Fibroblast of gingiva (primary cell): Measurements from ENCODE around the gene ZC3H18.

ENCODE experiments used
- DNase-seq: peaks from one replicate; pipeline ENCODE4 v3.0.0-alpha.2; 2011; ENCODE audit warnings: low read depth

Gene ZC3H18

GRCh38 chr16:88549671-88550245 lies 20.4 kb upstream of the ZC3H18 start:
- DNase-seq, result no peak

DNA sequence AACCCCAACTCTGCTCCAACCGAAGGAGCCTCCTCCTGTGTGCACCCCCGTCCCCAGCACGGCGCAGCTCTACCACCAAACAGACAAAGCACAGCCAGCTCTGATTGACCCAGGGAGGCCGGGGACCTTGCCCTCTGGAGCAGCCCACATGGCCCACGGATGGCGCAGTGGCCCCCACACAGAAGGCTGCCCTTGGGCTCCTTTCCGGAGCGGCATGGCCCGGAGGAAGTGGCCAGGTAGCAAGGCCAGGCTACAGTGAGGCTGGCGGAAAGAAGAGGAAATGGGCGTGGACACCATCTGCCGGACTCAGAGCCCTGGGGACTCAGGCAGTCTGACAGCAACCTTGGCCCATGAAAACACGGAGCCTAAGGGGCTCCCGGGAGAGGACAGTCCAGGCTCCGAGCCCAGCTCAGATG lies 19.9 kb upstream of the ZC3H18 start:
- no peak for DNase-seq

DNA sequence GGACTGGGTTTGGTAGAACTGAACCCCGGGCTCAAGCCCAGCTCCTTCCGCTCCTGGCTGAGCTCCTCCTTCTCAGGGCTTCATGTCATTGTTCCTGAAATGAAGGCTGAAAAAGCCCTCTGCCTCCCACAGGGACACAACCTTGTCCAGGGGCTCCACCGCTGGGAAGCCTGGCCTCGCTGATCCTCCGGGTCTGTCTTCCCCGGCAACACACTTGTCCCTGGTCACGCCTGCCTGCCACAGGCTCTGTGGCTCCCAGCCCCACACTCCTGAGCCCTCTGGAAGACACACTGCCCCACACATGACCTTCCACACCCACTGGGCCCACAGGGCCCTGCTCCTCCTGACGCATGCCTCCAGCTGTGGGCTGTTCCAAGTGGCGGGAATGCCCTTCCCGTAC lies 18.0 kb upstream of the ZC3H18 start:
- no peak for DNase-seq

- DNase-seq, result no peak
Observed at GRCh38 chr16:88552815-88553214, 17.4 kb upstream of the ZC3H18 start.

DNA sequence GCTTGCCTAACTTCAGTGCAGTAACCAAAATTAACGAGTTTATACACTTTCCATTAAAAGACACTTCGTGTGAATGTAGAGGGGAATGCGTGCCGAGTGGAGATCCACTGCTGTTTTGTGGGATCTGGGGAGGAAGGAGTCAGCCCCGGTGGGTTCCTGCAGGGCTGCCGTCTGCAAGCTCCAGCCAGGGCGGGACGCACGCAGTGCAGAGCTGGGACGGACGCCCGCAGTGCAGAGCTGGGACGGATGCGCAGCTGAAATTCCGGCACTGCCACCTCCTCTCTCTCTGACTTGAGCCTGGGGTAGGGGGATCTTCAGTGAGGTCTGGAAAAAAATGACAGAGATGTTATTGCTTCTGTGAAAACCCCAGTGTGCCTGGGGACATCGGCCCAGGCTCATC lies 16.5 kb upstream of the ZC3H18 start:
- no peak for DNase-seq

- DNase-seq, result no peak
Observed at GRCh38 chr16:88554711-88555264, 15.4 kb upstream of the ZC3H18 start.

GRCh38 chr16:88556294-88556988 lies 13.8 kb upstream of the ZC3H18 start:
- DNase-seq, result no peak

DNA sequence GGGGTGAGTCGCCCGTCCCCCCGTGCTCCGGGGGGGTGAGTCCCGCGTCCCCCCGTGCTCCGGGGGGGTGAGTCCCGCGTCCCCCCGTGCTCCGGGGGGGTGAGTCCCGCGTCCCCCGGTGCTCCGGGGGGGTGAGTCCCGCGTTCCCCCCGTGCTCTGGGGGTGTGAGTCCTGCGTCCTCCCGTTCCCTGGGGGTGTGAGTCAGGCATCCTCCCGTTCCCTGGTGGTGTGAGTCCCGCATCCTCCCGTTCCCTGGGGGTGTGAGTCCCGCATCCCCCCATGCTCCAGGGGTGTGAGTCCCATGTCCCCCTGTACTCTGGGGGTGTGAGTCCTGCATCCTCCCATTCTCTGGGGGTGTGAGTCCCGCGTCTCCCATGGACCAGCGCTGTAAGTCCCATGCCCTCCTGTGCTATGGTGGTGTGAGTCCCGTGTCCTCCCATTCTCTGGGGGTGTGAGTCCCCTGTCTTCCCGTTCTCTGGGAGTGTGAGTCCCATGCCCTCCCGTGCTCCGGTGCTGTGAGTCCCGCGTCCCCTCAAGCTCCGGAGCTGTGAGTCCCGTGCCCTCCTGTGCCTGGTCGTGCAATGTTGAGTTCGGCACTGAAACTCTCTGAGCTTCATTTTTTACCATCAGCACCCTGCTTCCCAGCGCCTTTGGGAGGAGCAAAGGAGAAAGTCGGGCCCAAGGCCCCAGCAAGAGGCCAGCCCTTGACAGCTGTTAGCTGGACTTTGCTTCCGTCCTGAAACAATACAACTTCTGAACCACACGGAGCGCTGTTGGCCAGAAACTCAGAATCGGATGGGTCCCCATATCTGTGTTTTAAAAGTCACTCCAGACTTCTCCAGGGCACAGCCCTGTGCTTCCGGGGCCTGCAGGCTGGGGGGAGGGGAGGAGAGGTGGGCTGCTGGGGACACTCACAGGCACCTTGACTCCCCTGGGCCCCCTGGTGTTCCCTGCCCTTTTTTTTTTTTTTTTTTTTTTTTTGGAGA lies 11.5 kb upstream of the ZC3H18 start:
- DNase-seq, result peak; percentile 32

DNA sequence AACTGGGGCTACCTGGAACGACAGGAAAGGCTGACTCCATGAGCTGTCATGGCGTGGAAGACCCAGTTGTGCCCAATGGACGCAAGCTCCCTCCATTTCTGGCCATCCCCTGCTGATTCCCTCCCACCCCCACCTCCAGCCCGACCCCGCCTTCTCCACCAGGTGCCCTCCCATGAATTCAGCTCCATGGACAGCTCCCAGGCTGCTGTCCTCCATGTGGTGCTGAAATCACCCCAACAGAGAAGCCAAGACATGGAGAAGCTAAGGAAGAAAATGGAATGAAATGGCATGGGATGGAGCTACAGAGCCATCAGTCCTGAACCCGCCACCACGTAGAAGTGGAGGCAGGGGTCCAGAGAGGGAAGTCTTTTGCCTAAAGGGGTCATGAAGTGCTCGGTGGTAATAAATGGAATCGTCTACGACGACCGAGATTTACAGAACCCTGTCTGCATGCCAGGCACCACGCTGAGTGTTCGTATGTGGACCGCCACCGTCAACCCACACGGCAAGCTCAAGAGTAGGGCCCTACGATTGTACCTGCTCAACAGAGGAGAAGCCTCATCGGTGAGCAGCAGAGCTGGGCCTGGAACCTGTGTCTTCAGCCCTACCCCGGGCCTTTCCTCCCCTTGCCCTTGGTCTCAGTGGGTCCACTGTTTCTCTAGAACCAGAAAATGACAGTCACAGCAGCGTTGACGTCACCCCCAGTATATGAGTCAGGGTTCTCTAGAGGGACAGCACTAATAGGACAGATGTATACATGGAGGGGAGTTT lies 9.3 kb upstream of the ZC3H18 start:
- DNase-seq, result no peak

GRCh38 chr16:88561485-88562359 lies 8.5 kb upstream of the ZC3H18 start:
- peak; percentile 43 for DNase-seq

DNA sequence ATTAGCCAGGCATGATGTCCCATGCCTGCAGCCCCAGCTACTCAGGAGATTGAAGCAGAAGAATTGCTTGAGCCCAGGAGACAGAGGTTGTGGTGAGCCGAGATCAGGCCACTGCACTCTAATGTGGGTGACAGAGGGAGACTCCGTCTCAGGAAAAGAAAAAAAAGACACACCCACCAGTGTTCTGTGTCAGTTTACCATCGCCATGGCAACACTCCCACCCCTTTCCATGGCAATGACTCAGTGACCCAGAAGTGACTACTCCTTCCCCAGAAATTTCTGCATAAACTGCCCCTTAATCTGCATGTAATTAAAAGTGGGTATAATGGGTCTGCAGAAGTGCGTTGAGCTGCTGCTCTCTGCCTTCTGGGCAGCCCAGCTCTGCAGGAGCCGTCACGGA lies 4.0 kb upstream of the ZC3H18 start:
- DNase-seq, result no peak

- DNase-seq, result no peak
Observed at GRCh38 chr16:88568710-88569613, 1.2 kb upstream of the ZC3H18 start.

DNA sequence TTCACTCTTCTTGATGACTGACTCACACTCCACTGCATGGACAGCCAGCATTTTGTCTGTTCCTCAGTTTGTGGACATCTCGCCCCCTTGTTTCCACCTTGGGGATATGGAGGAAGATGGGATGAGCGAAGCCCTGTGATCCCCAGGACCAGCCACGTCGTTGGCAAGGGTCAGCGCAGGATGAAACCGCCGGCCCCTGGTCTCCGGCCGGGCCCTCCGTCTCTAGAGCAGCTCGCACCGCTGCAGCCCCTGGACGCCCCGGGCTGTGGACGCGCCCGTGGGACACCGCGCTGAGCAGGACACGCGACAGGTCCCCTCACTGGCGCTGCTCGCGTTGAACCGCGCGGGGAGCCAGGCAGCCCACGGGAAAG lies 604 bp upstream of the ZC3H18 start:
- no peak for DNase-seq

- DNase-seq, result no peak
Observed at GRCh38 chr16:88570691-88571092, 489 bp downstream of the ZC3H18 start.

DNA sequence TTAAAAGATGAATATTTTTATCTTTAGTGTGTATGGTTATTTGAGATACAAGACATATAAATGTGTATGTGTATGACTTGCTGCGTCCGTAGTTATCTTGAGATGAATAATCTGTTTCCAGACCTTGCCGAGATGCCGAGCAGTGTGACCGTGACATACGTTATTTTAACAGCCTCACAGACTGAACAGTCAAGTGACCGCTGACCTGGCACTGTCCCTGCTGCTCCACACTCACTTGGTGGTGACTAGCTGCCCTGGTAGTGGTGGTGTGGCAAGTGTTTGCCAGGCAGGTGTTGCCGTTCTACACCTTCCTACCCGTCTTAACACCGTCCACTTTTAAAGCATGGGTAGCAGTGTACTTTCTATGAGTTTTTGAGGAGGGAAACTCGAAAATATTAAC lies 5.0 kb downstream of the ZC3H18 start:
- DNase-seq, result no peak

GRCh38 chr16:88576307-88576706 lies 6.1 kb downstream of the ZC3H18 start:
- no peak for DNase-seq

DNA sequence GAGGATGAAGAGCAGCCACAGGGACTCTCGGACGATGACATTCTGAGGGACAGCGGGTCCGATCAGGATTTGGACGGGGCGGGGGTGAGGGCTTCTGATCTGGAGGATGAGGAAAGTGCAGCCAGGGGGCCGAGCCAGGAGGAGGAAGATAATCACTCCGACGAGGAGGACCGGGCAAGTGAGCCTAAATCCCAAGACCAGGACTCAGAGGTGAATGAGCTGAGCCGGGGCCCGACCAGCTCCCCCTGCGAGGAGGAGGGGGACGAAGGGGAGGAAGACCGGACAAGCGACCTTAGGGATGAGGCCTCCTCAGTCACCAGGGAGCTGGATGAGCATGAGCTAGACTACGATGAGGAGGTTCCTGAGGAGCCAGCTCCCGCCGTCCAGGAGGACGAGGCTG lies 7.0 kb downstream of the ZC3H18 start:
- no peak for DNase-seq

GRCh38 chr16:88578446-88579313 lies 8.5 kb downstream of the ZC3H18 start:
- DNase-seq, result no peak

- no peak for DNase-seq
Observed at GRCh38 chr16:88580371-88580770, 10.2 kb downstream of the ZC3H18 start.
